ENCODE results near the gene EMILIN2. TPM values are rescaled to one million over a fixed set of nuclear protein-coding genes. Genes with fewer than 3 reads are reported as not detected.
A peak's percentile ranks its signal among the peaks of the same experiment; 100 is the strongest.

The EMILIN2 gene
- total RNA-seq, 1 experiment from 2014 or later = 8.0 TPM

GRCh38 chr18:2924920-2925319 is 78.1 kb downstream of the EMILIN2 start:
- Mint-ChIP-seq H3K36me3 (ENCODE audit: insufficient read depth, unreplicated experiment) (peaks cover 27% of the 10 kb centered on the region), H3K4me1 (ENCODE audit: low read depth, unreplicated experiment) (no peaks in the 10 kb centered on the region), H3K4me3 (ENCODE audit: low read depth, unreplicated experiment) (no peak overlapping the region), H3K9me3 (ENCODE audit: low read depth, unreplicated experiment) (no peaks in the 10 kb centered on the region), H3K27ac (ENCODE audit: unreplicated experiment) (no peak overlapping the region), H3K27me3 (ENCODE audit: unreplicated experiment) (no peaks in the 10 kb centered on the region)
- no peak for TF ChIP-seq CTCF (IDR thresholded peaks at IDR 0.05; ENCODE audit: unreplicated experiment)
- no peak for DNase-seq
- no TSS peak for BruUV-seq (replicated peaks)
- intact Hi-C loops (cut with micrococcal nuclease; ENCODE audit: unreplicated experiment) = no loop called here
- CTCF ChIA-PET = interaction anchor here (0.6 to 1.4 kb wide), 2 partner anchors 50 to 227 kb away, joined by 3 read pairs; no protein-coding TSS in a partner anchor

GRCh38 chr18:2926528-2926927 is 79.7 kb downstream of the EMILIN2 start:
- intact Hi-C loops (cut with micrococcal nuclease; ENCODE audit: unreplicated experiment) = no loop called here
- Mint-ChIP-seq H3K4me1 (ENCODE audit: low read depth, unreplicated experiment) (no peaks in the 10 kb centered on the region), H3K27ac (ENCODE audit: unreplicated experiment) (no peak overlapping the region), H3K36me3 (ENCODE audit: insufficient read depth, unreplicated experiment) (peaks cover 23% of the 10 kb centered on the region), H3K27me3 (ENCODE audit: unreplicated experiment) (no peaks in the 10 kb centered on the region), H3K9me3 (ENCODE audit: low read depth, unreplicated experiment) (no peaks in the 10 kb centered on the region), H3K4me3 (ENCODE audit: low read depth, unreplicated experiment) (no peak overlapping the region)
- no peak for TF ChIP-seq CTCF (IDR thresholded peaks at IDR 0.05; ENCODE audit: unreplicated experiment)
- CTCF ChIA-PET = interaction anchor here (1.4 kb wide), 1 partner anchor 225 kb away, joined by 3 read pairs; no protein-coding TSS in a partner anchor
- no TSS peak for BruUV-seq (replicated peaks)
- DNase-seq = no peak

GRCh38 chr18:2927745-2928144 is 80.9 kb downstream of the EMILIN2 start:
- no peak for TF ChIP-seq CTCF (IDR thresholded peaks at IDR 0.05; ENCODE audit: unreplicated experiment)
- CTCF ChIA-PET = no interaction called here
- BruUV-seq (replicated peaks) = no TSS peak

GRCh38 chr18:2932247-2933181 is 85.7 kb downstream of the EMILIN2 start:
- no TSS peak for BruUV-seq (replicated peaks)
- no peaks in the 10 kb centered on the region for H3K9me3 Mint-ChIP-seq (ENCODE audit: low read depth, unreplicated experiment)
- intact Hi-C loops (cut with micrococcal nuclease; ENCODE audit: unreplicated experiment) = no loop called here
- no peak overlapping the region for H3K27ac Mint-ChIP-seq (ENCODE audit: unreplicated experiment)
- DNase-seq = peak; percentile 55
- TF ChIP-seq CTCF (IDR thresholded peaks at IDR 0.05; ENCODE audit: unreplicated experiment) = peak; percentile 69
- H3K36me3 Mint-ChIP-seq (ENCODE audit: insufficient read depth, unreplicated experiment) = no peaks in the 10 kb centered on the region
- H3K27me3 Mint-ChIP-seq (ENCODE audit: unreplicated experiment) = no peaks in the 10 kb centered on the region
- no peak overlapping the region for H3K4me3 Mint-ChIP-seq (ENCODE audit: low read depth, unreplicated experiment)
- H3K4me1 Mint-ChIP-seq (ENCODE audit: low read depth, unreplicated experiment) = peaks cover 17% of the 10 kb centered on the region
- CTCF ChIA-PET = interaction anchor here (0.6 to 1.6 kb wide), 3 partner anchors 52 to 234 kb away, joined by 3 to 5 read pairs (median 5); no protein-coding TSS in a partner anchor

More at GRCh38 chr18:2927745-2928144, 80.9 kb downstream of the EMILIN2 start:
- intact Hi-C loops (cut with micrococcal nuclease; ENCODE audit: unreplicated experiment) = no loop called here
- Mint-ChIP-seq H3K9me3 (ENCODE audit: low read depth, unreplicated experiment) (no peaks in the 10 kb centered on the region), H3K4me1 (ENCODE audit: low read depth, unreplicated experiment) (peaks cover 5% of the 10 kb centered on the region), H3K27ac (ENCODE audit: unreplicated experiment) (no peak overlapping the region), H3K27me3 (ENCODE audit: unreplicated experiment) (no peaks in the 10 kb centered on the region), H3K36me3 (ENCODE audit: insufficient read depth, unreplicated experiment) (peaks cover 23% of the 10 kb centered on the region), H3K4me3 (ENCODE audit: low read depth, unreplicated experiment) (no peak overlapping the region)
- no peak for DNase-seq
